VCaP (cell line): Measurements from ENCODE around the gene IRGQ.

ENCODE experiments used
- H3K27ac ChIP-seq: fragments of 450-650 bp; 2 replicates; pipeline ENCODE4 v1.5.1; 2017
- CTCF ChIP-seq: fragments of 450-650 bp; conservative IDR thresholded peaks from 2 replicates; pipeline ENCODE4 v1.5.1; 2017; ENCODE audit warnings: mild to moderate bottlenecking, moderate library complexity

The IRGQ gene

GRCh38 chr19:43611788-43612187 lies 15.9 kb upstream of the IRGQ start, which contains the start of gene SRRM5:
Gene SRRM5 (plus strand): TSS chr19:43612088. CDS start chr19:43612122, 34 bp downstream.
- TF ChIP-seq CTCF, result no peak
- no peak within 1 kb of the TSS for H3K27ac ChIP-seq

GRCh38 chr19:43610493-43610892 lies 14.6 kb upstream of the IRGQ start:
- TF ChIP-seq CTCF, result no peak
- H3K27ac ChIP-seq, result no peak overlapping the region

- no peak overlapping the region for H3K27ac ChIP-seq
- TF ChIP-seq CTCF, result no peak
Observed at GRCh38 chr19:43609872-43610271, 13.9 kb upstream of the IRGQ start.

GRCh38 chr19:43607238-43608205 lies 11.6 kb upstream of the IRGQ start:
- TF ChIP-seq CTCF, result no peak
- no peak overlapping the region for H3K27ac ChIP-seq

GRCh38 chr19:43606569-43607229 lies 10.8 kb upstream of the IRGQ start:
- H3K27ac ChIP-seq, result no peak overlapping the region
- no peak for TF ChIP-seq CTCF

GRCh38 chr19:43605875-43606568 lies 10.1 kb upstream of the IRGQ start:
- TF ChIP-seq CTCF, result no peak
- H3K27ac ChIP-seq, result no peak overlapping the region

GRCh38 chr19:43600326-43600725 lies 4.4 kb upstream of the IRGQ start:
- peak overlapping the region; percentile 56 for H3K27ac ChIP-seq
